BLaER1 treated with 17β-estradiol and CSF1 and Interleukin-3, amounts not matched to agents 10 nM and 100 nM (cell line): Measurements from ENCODE around the gene LONP2.
"Not testable (repeated sequence)": the region's sequence is repeated elsewhere in the genome, so short reads cannot be mapped to it uniquely, and the experiment has no call there.

ENCODE experiments used
- H3K27ac ChIP-seq, 11 experiments: shearing (Covaris generic); formaldehyde crosslinking; 2 replicates each; pipeline ENCODE4 v1.8.1; 2022
- H3K27me3 ChIP-seq, 11 experiments: shearing (Covaris generic); formaldehyde crosslinking; 2 replicates each; pipeline ENCODE4 v1.8.1; 2022
- H3K36me3 ChIP-seq, 11 experiments: shearing (Covaris generic); formaldehyde crosslinking; 2 replicates each; pipeline ENCODE4 v1.8.1; 2022
- H3K4me1 ChIP-seq, 10 experiments: shearing (Covaris generic); formaldehyde crosslinking; 2 replicates each; pipeline ENCODE4 v1.8.1; 2022
- H3K4me2 ChIP-seq, 11 experiments: shearing (Covaris generic); formaldehyde crosslinking; 2 replicates each; pipeline ENCODE4 v1.8.1; 2022
- H3K4me3 ChIP-seq, 10 experiments: shearing (Covaris generic); formaldehyde crosslinking; 2 replicates each; pipeline ENCODE4 v1.8.1; 2022
- H3K9ac ChIP-seq, 11 experiments: shearing (Covaris generic); formaldehyde crosslinking; 2 replicates each; pipeline ENCODE4 v1.8.1; 2022
- H3K9me3 ChIP-seq, 11 experiments: shearing (Covaris generic); formaldehyde crosslinking; replicated peaks in 1 of 11; 2 replicates each; pipeline ENCODE4 v1.8.1; 2022
- H4K20me1 ChIP-seq, 11 experiments: shearing (Covaris generic); formaldehyde crosslinking; 2 replicates each; pipeline ENCODE4 v1.8.1; 2022
- Cebpa-rat ChIP-seq, 11 experiments: shearing (Covaris generic); IDR thresholded peaks; 2 replicates each; pipeline ENCODE4 v1.8.1; 2022

LONP2 gene

GRCh38 chr16:48372744-48373143, 128.6 kb downstream of the LONP2 start:
- Histone ChIP-seq H3K4me3 (no peak overlapping the region), H3K4me1 (peaks cover 24 to 90% (median 53%) of the 10 kb centered on the region in 10 experiments), H3K36me3 (0 out of 22 replicates have a peak, but pooled peaks cover 0 to 9% (median 0%) of the 10 kb centered on the region in 11 experiments), H3K9me3 (no peaks in the 10 kb centered on the region), H3K9ac (no peak overlapping the region), H3K27me3 (no peaks in the 10 kb centered on the region), H3K27ac (no peak overlapping the region), H4K20me1 (peaks cover 86 to 100% (median 100%) of the 10 kb centered on the region in 11 experiments; a peak in 21 of 22 replicates), H3K4me2 (peak overlapping the region in 7 of 11 experiments; percentile 10 to 70 (median 28); a peak in 7 of 22 replicates)
- no peak for TF ChIP-seq Cebpa-rat (IDR thresholded peaks at IDR 0.05)

- Histone ChIP-seq H3K4me3 (no peak overlapping the region), H4K20me1 (peaks cover 88 to 100% (median 100%) of the 10 kb centered on the region in 11 experiments), H3K9ac (no peak overlapping the region), H3K4me1 (peaks cover 21 to 94% (median 53%) of the 10 kb centered on the region in 10 experiments), H3K27ac (peak overlapping the region in 3 of 11 experiments; percentile 4 to 49 (median 33); a peak in 4 of 22 replicates), H3K9me3 (no peaks in the 10 kb centered on the region), H3K36me3 (peaks cover 0 to 9% (median 0%) of the 10 kb centered on the region in 11 experiments; a peak in 2 of 22 replicates), H3K27me3 (no peaks in the 10 kb centered on the region), H3K4me2 (peak overlapping the region in 10 of 11 experiments; percentile 10 to 70 (median 28); a peak in 13 of 22 replicates)
- TF ChIP-seq Cebpa-rat (IDR thresholded peaks at IDR 0.05) = no peak
Observed at GRCh38 chr16:48373258-48374029, 129.3 kb downstream of the LONP2 start.

- Histone ChIP-seq H3K4me3 (no peak overlapping the region), H3K9ac (no peak overlapping the region), H3K4me1 (peaks cover 27 to 100% (median 60%) of the 10 kb centered on the region in 10 experiments), H3K9me3 (no peaks in the 10 kb centered on the region), H3K27ac (peak overlapping the region in 1 of 11 experiments; percentile 49; a peak in 1 of 22 replicates), H3K4me2 (peak overlapping the region in 5 of 11 experiments; percentile 16 to 70 (median 55); a peak in 6 of 22 replicates), H3K27me3 (no peaks in the 10 kb centered on the region), H3K36me3 (peaks cover 0 to 9% (median 0%) of the 10 kb centered on the region in 11 experiments; a peak in 2 of 22 replicates), H4K20me1 (peaks cover 92 to 100% (median 100%) of the 10 kb centered on the region in 11 experiments)
- no peak for TF ChIP-seq Cebpa-rat (IDR thresholded peaks at IDR 0.05)
Observed at GRCh38 chr16:48374255-48374654, 130.2 kb downstream of the LONP2 start.

GRCh38 chr16:48377301-48377700, 133.2 kb downstream of the LONP2 start:
- Histone ChIP-seq H3K36me3 (peaks cover 0 to 16% (median 5%) of the 10 kb centered on the region in 11 experiments; a peak in 6 of 22 replicates), H3K4me1 (peaks cover 46 to 100% (median 68%) of the 10 kb centered on the region in 10 experiments), H4K20me1 (peaks cover 94 to 100% (median 100%) of the 10 kb centered on the region in 11 experiments), H3K4me2 (peak overlapping the region; percentile 12 to 97 (median 37); a peak in 19 of 22 replicates), H3K9me3 (peaks cover 0 to 12% (median 0%) of the 10 kb centered on the region in 11 experiments; a peak in 5 of 22 replicates), H3K27ac (peak overlapping the region in 4 of 11 experiments; percentile 26 to 62 (median 45); a peak in 4 of 22 replicates)
- not testable (repeated sequence) for H3K4me3 ChIP-seq, H3K9ac ChIP-seq, H3K27me3 ChIP-seq

- Histone ChIP-seq H3K4me2 (peak overlapping the region; percentile 4 to 97 (median 33); a peak in 21 of 22 replicates), H3K27ac (peak overlapping the region in 6 of 11 experiments; percentile 9 to 62 (median 46); a peak in 10 of 22 replicates), H3K4me1 (peaks cover 55 to 100% (median 72%) of the 10 kb centered on the region in 10 experiments), H3K4me3 (no peak overlapping the region), H3K27me3 (no peaks in the 10 kb centered on the region), H4K20me1 (peaks cover 88 to 100% (median 100%) of the 10 kb centered on the region in 11 experiments), H3K36me3 (peaks cover 0 to 17% (median 5%) of the 10 kb centered on the region in 11 experiments; a peak in 6 of 22 replicates), H3K9ac (peak overlapping the region in 3 of 11 experiments; percentile 18 to 51 (median 39); a peak in 4 of 22 replicates), H3K9me3 (peaks cover 0 to 12% (median 0%) of the 10 kb centered on the region in 11 experiments; a peak in 5 of 22 replicates)
- TF ChIP-seq Cebpa-rat (IDR thresholded peaks at IDR 0.05) = no peak
Observed at GRCh38 chr16:48378276-48378675, 134.2 kb downstream of the LONP2 start.

- H3K36me3 ChIP-seq = peaks cover 0 to 17% (median 5%) of the 10 kb centered on the region in 11 experiments; a peak in 6 of 22 replicates
- no peaks in the 10 kb centered on the region for H3K27me3 ChIP-seq
- peak overlapping the region in 7 of 11 experiments; percentile 24 to 62 (median 42); a peak in 13 of 22 replicates for H3K27ac ChIP-seq
- peaks cover 57 to 96% (median 70%) of the 10 kb centered on the region in 10 experiments for H3K4me1 ChIP-seq
- peak overlapping the region; percentile 4 to 97 (median 33) for H3K4me2 ChIP-seq
- no peak overlapping the region for H3K4me3 ChIP-seq
- H4K20me1 ChIP-seq = peaks cover 88 to 100% (median 100%) of the 10 kb centered on the region in 11 experiments
- H3K9ac ChIP-seq = peak overlapping the region in 3 of 11 experiments; percentile 39 to 51 (median 44); a peak in 5 of 22 replicates
- TF ChIP-seq Cebpa-rat (IDR thresholded peaks at IDR 0.05) = no peak
- peaks cover 0 to 12% (median 0%) of the 10 kb centered on the region in 11 experiments; a peak in 5 of 22 replicates for H3K9me3 ChIP-seq
Observed at GRCh38 chr16:48378836-48379235, 134.7 kb downstream of the LONP2 start.

- TF ChIP-seq Cebpa-rat (IDR thresholded peaks at IDR 0.05) = no peak
- Histone ChIP-seq H3K4me3 (no peak overlapping the region), H3K27me3 (no peaks in the 10 kb centered on the region), H3K9me3 (peaks cover 0 to 12% (median 0%) of the 10 kb centered on the region in 11 experiments; a peak in 5 of 22 replicates), H3K36me3 (peaks cover 0 to 17% (median 5%) of the 10 kb centered on the region in 11 experiments; a peak in 6 of 22 replicates), H3K27ac (no peak overlapping the region), H3K4me1 (peaks cover 49 to 77% (median 65%) of the 10 kb centered on the region in 10 experiments), H3K9ac (no peak overlapping the region), H4K20me1 (peaks cover 66 to 82% (median 80%) of the 10 kb centered on the region in 11 experiments), H3K4me2 (peak overlapping the region in 6 of 11 experiments; percentile 14 to 97 (median 80); a peak in 6 of 22 replicates)
Observed at GRCh38 chr16:48381201-48381600, 137.1 kb downstream of the LONP2 start.

- Histone ChIP-seq H3K4me3 (peak overlapping the region in 1 of 10 experiments; percentile 91; a peak in 1 of 20 replicates), H3K9ac (peak overlapping the region in 2 of 11 experiments; percentile 100; a peak in 1 of 22 replicates), H3K36me3 (peaks cover 0 to 17% (median 5%) of the 10 kb centered on the region in 11 experiments; a peak in 6 of 22 replicates), H3K4me1 (peaks cover 43 to 77% (median 59%) of the 10 kb centered on the region in 10 experiments), H3K9me3 (peaks cover 0 to 12% (median 0%) of the 10 kb centered on the region in 11 experiments; a peak in 5 of 22 replicates), H3K27me3 (no peaks in the 10 kb centered on the region), H4K20me1 (peaks cover 57 to 73% (median 71%) of the 10 kb centered on the region in 11 experiments), H3K4me2 (peak overlapping the region in 8 of 11 experiments; percentile 72 to 97 (median 82); a peak in 15 of 22 replicates), H3K27ac (0 out of 22 replicates have a peak overlapping the region, but pooled peaks of 1 of the 11 experiments have one; percentile 100)
- TF ChIP-seq Cebpa-rat (IDR thresholded peaks at IDR 0.05) = no peak
Observed at GRCh38 chr16:48382131-48382530, 138.0 kb downstream of the LONP2 start.
